Activated CD4-positive, alpha-beta T cell treated with anti-CD3 and anti-CD28 coated beads for 48 hours (primary cell): ENCODE measurements around the gene EIF6.
"Not testable (repeated sequence)": the region's sequence is repeated elsewhere in the genome, so short reads cannot be mapped to it uniquely, and the experiment has no call there.

ENCODE experiments used
- DNase-seq: peaks from one replicate; pipeline ENCODE4 v3.0.0-alpha.2; 2020

Gene EIF6

DNA sequence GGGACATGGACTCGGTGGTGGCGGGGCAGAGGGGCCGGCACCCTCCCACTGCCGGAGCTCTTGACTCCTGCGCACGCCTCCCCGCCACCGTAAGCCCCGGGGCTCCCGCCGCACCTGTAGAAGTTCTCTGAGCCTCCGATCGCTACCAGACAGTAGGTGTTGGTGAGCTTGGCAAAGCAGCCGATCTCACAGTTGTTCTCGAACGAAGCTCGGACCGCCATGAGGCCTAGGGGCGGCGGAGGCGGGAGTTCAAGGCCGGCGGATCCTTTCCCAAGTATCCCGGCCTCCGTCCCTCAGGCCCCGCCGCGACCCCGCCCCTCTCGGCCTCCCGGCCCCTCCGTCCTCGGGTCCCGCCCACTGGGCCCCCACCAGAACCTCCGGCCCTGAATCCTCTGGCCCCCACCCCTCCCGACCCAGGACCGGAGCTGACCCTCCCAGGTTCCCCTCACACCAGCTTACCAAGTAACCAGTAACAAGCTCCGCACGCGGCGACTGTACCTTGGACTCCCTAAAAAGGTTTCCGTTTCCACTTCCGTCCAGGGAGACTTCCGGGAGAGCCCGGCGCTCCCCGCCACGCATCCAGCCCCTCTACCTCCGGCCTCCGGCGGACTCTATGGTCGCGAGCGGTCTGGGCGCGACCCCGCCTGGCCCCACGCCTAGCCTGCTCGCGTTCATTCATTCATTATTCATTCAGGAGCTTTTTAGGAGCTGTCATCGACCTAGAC is at the start of gene EIF6:
TSS of gene EIF6 (minus strand) at position 506 of the 725 bp plus-strand sequence. CDS start at position 221, 285 bp downstream.
- DNase-seq = peak; percentile 90

DNA sequence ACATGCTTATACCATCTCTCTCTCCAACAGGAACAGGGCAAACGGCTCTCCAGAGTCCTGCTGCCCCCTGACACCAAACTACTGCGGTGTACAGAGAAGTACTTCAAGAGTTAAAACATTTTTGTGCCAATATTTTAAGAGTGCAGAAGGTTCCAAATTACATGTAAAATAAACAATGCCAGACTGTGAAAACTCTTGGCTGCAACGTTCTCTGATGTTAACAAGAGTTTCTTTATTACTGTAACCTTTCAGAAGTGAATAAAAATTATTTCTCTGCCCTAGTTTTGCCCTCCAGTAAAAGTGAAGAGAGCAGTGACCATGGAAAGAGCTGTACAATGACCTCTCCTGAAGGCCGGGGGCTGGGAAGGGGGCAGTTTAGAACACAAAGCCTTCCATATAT is 49.0 kb upstream of the EIF6 start:
- no peak for DNase-seq

DNA sequence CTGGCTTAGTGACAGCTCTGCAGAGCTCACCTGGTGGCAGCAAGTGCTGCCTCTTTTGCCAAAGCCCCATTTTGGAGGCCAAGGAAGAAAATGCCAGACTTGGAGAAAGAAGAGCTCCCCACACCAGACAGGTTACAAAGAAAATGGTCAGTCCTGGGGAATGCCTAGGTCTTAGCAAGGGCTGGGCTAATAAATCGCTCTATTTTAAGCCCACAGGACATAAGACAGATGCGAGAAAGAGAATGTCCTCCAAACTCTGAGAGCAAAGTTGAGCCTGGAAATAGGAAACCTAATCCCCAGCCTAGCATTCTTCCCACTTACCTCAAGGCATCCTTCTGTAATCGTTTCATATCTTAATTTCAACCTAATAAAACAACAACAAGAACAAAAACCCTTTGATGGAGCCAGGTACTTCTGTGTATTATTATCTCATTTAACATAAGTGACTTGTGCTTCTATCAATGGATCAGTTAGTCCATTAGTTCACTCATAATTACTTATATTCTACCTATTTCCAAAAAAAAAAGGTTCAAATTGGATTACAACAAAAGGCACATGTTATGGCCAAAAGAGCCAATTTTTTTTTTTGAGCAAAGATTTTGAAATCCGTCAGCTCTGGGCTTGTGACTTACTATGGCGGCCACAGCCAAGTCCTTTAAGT is 48.1 kb upstream of the EIF6 start:
- DNase-seq = no peak

DNA sequence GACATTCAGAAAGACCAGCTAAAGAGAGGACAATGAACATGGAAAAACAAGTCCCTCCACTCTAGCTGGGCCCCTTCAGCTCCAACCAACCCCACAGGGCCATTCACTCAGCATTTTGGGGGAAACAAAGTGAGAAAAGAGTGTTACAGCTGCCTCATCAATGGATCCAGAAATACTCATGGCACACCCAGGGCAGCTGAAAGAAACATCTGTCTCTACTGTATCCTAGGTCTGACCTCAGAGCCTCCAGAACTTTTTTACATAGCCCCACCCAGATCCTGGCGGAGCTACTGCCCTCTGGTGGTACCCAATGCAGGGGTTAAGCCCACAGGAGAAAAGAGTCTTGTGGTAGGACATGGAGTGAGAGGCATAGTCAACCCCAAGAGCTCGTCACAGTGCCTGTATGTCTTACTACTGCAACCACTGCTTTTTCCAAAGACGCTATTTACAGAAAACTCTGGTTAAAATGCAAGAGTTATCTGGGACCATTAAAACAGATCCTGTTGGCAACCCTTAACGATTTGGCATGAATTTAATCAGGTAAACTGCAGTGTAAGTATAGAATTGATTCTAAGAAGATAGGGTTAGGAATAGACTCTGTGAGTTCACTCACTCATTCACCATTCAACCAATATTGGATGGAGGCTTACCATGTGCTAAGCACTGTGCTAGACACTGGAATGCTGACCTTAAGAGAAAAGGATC is 45.0 kb upstream of the EIF6 start:
- peak; percentile 80 for DNase-seq

DNA sequence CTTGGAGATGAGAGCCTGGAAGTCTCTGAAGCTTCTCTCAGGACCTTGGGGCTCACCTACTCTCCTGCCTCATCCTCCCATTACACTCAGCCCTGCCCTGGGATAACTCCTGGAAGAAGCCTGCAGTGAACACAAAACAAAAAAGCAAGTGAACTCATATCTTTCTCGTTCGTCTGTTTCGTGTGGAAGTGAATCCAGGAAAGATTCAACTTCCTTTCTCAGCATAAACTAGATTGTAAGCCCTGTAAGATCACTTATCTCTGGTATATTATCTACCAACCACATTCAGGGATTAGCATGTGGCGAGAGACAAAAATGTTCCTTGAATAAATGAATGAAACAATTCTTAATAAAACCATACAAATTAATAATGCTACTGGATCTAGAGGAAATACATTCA is 44.1 kb upstream of the EIF6 start:
- no peak for DNase-seq

DNA sequence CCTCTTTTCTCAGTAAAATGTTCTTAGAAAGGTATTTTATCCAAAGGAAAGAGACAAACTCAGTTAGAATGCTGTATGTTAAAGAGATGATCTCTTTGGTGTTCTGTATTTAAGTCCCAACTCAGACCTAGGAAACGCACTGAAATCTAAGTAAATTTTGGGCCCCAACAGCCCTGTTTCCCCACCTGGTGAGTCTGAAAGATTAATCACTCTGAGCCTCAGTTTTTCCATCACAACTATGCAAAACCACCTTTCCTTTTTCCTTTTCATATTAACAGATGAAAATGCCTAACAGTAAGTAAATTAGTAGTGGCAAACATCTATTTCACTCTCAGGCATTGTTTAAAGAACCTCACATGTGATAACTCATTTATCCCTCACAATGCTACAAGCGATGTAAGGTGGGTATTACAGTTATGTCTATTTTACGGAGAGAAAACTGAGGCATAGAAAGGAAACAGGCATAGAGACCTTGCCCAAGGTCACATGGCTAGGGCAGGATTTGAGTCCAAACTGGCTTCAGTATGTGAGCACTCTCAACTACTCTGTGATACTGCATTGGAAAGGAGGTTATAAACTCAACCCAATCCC is 43.6 kb upstream of the EIF6 start:
- no peak for DNase-seq

DNA sequence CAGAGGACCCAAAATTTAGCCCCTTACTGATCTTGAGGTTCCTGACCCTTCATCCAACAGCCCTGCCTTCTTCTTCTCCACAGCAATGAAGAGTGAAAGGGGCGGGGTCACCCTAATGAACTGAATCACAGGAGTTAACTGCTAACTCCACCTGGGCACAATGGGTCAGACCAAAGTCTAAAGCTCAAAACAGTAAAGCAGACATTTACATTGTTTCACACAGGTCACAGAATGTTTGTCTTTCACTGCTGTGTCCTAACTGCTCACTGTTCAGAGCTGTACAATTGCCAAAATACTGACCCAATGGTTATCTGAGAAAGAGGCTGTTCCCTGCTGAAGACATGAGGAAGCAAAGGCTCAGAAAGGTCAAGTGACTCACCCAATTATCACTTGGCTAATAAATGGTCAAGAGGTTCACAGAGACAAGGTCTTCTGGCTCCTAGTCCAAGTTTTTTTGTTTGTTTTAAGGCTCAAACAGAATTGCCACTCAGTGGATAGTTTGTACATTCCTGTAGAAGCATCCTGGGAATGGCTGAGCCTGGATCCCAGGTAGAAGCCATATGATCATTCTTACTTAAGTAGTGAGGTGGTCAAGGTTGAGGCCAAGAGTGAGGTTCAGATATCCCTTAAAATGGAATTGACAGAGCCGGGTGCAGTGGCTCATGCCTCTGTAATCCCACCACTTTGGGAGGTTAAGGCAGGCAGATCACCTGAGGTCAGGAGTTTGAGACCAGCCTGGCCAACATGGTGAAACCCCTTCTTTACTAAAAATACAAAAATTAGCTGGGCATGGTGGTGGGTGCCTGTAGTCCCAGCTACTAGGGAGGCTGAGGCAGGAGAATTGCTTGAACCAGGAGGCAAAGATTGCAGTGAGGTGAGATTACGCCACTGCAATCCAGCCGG is 42.8 kb upstream of the EIF6 start:
- DNase-seq = no peak

DNA sequence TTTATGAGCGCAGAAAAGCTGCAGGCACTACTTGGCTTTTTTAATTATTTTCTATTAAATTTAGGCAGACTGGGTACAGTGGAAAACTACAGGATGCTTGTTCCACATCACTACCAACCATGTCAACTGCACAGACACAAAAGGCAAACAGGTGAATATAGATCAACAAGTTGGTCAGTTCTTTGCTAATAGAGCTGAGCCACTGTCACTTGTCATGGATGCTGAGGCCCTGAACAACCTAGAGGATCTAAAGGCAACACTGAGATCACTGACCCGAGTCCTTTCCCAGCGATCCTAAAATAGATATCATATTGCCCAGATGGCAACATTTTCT is 42.1 kb upstream of the EIF6 start:
- DNase-seq = no peak

DNA sequence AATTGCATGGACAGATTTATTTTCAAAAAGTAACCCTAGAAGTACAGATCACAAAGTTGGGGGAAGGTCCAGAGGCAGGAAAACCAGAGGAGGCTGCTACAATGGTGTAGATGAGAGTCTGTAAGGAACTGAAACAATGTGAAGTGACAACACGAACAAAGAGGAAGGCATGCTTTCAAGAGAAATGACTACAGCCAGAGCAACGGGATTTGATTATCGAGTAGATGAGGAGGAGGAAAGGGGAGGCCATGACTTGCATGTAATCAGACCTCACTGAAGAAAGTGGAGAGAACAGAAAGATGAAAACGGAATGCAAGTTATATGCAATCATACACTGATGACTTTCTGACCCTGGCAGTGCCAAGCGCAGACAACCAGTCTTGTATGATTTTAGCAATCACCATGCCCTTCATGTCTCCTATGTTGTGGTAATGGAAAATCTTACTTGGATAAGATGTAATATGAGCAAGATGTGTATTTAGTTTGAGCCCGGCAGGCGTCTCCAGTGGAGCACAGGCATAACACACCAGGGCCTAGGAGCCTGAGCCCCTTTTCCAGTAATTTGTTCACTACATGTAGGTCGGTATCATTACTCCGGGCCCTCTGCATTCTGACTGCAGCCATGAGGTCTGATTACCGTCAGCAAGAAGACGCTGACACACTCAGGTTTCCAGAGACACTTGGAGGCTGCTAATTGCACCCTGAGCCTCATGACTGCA is 41.6 kb upstream of the EIF6 start:
- no peak for DNase-seq

DNA sequence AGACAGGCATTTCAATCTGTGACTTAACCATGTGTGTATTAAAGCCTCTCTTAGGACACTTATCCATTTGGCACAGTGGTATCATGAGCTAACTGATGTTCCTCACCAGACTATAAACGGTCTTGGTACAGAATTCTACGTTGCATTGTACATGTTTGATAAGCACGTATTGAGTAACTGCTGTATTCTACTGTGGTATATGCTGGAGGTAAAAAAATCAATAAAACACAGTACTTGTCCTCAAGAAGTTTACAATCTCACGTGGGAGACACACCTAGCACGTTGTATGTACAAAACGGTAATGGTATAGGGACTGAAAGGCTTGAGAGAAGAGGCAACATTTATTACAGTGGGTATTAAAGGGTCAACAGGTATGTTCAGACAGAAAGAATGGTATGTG is 40.8 kb upstream of the EIF6 start:
- no peak for DNase-seq

DNA sequence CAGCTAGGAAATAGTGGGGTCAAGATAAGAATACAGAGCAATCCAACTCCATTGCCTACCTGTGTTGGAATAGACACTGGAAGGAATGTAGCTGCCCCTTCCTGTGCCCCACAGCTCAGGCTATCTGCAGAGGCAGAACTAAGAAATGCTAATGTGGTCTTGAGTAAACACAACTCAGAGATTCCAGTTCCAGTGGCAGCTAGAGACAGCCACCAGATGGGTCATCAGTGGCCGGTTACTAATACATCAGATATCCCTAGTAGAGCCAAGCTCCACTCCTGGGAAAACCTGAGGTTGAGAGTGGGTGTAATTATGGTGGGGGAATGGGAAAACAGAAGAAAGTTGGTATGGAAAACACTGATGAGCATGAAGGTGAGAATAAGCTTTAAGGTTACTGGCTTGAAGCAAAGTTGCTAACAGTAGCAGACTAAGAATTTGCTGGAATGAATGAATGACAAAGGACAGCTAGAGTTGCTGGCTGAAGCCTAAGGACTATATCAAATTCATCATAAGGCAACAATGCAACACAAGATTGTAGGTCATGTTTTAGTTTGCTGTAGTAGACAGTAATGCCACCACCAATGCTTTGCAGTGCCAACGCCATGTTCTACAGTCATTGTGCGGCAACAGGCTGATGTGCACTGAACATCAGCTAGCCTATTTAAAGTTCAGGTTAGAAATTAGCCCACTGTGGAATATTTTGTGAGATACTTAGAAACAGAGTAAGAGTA is 36.0 kb upstream of the EIF6 start:
- no peak for DNase-seq

DNA sequence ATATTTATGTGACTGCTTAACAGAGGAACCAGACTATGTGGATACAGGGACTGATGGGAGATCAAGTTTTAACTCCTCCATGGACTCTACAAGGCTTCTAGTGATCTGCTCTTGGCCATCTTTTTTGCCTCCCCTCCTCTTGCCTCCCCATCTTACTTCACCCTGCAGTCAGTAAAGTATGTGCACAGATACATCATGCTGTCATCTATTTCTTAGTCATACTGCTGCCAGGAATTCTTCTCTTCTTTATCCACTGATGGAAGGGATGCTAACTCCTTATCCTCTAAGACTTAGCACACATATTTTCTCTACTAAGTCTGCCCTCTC is 35.3 kb upstream of the EIF6 start:
- DNase-seq = no peak

DNA sequence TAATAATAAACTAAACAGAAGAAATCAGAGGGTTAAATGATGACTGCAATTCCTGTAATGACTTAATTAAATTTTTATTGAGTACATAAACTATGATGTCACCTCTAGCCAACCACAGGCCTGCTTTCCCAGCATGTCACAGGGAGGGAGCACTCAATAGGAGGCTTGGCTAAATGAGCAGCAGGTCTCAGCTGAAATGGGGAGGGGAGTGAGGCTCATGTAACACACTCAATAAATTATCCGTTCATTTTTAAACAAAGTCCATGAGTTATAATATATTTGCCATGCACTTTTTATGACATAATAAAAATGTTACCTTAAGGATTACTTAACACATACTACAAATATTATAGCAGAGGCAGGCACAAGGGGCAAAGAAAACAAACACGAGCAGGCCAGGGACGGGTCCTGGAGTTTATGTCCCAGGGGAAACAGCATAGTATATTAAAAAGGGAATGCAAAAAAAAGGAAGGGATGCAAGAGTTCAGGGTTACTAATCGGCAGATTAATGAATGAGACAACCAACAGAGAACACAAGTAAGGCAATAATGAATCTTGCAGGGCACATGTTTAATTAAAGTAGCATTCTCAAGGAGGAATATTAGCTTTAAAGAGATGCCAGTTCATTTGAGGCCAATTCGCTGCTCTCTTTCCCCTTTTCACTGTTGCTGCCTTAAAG is 34.8 kb upstream of the EIF6 start:
- DNase-seq = no peak

DNA sequence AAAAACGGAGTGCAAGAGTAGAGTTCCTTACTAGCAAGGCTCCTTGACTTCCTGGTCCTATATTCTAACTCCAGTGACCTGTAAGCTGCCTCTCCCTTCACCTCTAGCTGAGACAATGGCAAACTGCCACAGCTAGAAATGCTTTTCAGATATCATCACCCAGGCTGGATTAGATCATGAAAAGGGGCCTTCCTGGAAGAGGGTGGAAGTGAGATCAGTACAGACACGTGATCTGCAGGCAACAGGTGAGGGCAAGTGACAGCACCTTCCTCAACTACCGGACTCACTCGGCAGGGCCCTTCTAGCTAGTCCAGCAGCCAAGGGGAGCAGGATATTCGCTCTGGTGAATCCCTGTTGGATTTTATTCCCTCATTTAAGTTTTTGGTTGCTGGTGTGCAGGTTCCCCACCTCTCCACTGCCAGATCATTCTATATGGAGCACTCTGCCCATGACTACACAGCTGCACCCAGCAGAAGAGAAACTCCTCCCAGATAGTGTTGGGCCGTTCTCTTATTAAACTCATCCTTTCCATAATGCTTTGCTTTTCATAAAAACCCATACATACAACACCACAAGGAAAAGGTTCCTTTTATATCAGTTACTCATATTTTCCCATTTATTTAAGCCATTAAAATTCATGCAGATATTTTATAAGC is 34.1 kb upstream of the EIF6 start:
- DNase-seq = no peak

DNA sequence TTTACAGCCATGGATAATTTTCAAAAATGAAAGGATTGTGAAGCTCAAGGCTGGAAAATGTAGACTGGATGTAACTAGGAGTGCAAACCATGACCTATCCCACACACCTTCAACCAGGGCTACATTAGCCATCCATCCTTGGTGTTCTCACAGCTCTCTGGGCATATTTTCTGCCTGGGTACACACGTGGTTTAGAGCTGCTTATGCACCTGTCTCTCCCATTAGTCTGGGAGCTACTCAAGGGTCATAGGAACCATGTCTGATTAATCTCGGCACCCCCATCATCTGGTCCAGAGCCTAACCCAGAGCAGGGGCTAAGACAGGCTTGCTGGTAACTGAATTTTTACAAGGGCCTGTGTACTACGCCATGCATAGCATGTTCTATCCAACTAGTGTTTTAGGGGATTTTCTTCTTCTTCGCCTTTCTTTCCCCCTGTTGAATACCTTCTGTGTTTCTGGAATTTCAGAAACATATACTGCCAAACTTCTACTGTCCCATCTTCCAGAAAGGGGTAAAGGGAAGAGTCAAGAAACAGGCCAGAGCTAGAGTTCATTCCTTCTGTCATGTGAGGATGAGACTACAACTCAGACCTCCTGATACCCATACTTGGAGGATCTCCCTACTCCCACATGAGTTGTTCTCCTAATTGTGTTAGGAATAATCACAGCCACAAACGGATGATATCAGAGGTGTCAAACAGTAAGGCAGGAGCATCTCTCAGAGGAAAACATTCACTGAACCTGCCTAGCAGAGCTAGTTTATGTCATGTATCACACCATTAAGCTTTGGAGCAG is 33.0 kb upstream of the EIF6 start:
- DNase-seq = no peak

DNA sequence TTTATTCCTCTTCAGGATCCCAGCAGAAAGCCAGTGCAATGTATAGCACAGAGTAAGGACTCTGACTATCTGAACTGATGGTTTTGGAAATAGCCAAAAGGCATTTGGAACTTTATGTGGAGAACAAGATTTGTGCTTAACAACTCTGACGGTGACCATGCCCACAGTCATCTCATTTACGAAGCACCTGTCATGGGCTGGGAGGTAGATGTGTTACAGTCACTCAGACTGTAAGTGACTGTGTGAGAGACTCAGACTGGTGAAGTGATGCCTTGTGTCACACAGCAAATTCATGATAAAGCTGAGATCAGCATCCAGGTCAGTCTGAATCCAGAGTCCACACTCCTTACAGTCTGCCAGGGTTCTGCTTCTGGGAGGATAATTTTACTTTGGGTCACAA is 31.5 kb upstream of the EIF6 start:
- no peak for DNase-seq

DNA sequence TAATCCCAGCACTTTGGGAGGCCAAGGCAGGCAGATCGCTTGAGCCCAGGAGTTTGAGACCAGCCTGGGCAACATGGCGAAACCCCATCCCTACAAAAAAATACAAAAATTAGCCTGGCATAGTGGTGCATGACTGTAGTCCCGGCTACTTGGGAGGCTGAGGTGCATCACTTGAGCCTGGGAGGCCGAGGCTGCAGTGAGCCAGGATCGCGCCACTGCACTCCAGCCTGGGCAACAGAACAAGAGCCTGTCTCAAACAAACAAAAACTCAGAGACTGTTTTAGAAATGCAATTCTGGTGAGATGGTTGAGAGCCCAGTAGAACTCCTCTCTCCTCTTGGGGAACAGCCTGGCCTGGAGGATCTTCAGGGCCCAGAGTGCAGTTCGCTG is 31.1 kb upstream of the EIF6 start:
- DNase-seq = not testable (repeated sequence)

DNA sequence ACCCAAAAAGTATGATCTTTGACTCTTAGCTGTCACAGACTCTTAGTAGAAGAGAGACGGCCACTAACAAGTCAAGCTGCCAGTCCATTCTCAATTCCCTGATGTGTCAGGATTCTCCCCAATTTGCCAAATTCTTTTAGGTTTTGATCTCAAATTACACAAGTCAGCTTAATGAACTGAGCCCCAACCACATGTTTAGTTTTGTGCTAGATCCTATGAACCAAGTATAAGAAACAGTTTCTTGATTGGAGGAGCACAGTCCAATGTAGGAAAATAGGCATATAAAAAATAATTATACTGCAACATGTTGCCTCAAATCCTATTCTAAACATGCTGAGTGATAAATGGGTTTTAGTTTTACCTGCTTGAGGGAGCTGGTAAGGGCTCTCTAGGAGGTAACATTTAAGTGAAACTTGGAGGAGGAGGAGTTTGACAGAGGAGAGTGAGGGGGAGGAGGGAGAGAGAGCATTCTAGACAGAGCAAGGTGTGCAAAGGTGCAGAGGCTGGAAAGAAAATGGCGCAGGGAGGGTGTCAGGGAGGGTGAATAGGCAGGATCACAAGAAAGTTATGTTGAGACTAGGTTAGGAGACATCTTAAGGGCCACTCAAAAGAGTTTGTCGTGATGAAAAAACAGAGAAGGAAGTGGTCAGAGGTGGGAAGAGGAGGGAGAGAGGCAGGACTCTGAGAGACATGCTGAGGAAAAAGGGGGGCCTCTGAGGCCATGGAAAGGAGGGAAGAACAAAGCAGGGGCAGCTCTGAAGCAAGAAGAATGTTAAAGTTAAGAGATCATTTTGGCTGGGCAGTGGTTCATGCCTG is 30.5 kb upstream of the EIF6 start:
- DNase-seq = no peak

DNA sequence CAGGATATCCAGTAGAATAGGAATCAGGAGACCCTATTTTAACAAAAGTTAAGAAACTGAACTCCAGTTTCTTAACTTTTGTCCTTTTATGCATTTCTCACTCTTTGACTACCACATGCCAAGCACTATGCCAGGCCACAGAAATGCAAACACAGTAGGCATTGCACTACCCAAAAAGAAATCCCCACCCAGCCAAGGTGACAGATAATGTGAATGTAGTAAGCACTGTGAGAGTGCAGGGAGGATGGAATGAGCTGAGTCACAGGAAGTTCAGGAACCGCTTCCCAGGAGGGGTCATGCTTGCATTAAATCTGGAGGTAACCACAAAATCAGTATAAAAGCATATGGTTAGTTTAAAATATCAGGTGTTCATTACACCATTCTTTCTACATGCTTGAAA is 27.7 kb upstream of the EIF6 start:
- DNase-seq = peak; percentile 34
